ENCODE data around the gene ADGRB2. TPM values are rescaled to one million over a fixed set of nuclear protein-coding genes. Genes with fewer than 3 reads are reported as not detected.

The ADGRB2 gene
- total RNA-seq, 6 donors from 2014 or later = 0.34 to 1.9 (median 1.1) TPM

GRCh38 chr1:31732343-31732742 is 31.8 kb downstream of the ADGRB2 start:
- Histone ChIP-seq H3K9me3 (no peaks in the 10 kb centered on the region), H3K36me3 (no peaks in the 10 kb centered on the region), H3K4me1 (no peaks in the 10 kb centered on the region), H3K4me3 (no peak overlapping the region), H3K27ac (no peak overlapping the region), H3K27me3 (no peaks in the 10 kb centered on the region)
- DNase-seq (peak in 1 of 2 donors; percentile 67), ATAC-seq (ENCODE audit: low FRiP score in 2 of 2) (no peak)
- WGBS, 2 donors = 81% methylated on average over 6 of the region's 6 CpGs; no CpG with 5 or more reads in 1 of the 2 donors
- TF ChIP-seq CTCF (IDR thresholded peaks at IDR 0.05) = no peak
- TF ChIP-seq POLR2AphosphoS5 (IDR thresholded peaks at IDR 0.05) = no peak
- no peak for TF ChIP-seq POLR2A (IDR thresholded peaks at IDR 0.05)
- no peak for TF ChIP-seq EP300 (IDR thresholded peaks at IDR 0.05)

GRCh38 chr1:31731049-31731565 is 33.0 kb downstream of the ADGRB2 start:
- Histone ChIP-seq H3K4me1 (no peaks in the 10 kb centered on the region), H3K27ac (no peak overlapping the region), H3K4me3 (no peak overlapping the region), H3K36me3 (no peaks in the 10 kb centered on the region), H3K27me3 (no peaks in the 10 kb centered on the region), H3K9me3 (no peaks in the 10 kb centered on the region)
- WGBS, 2 donors = 80 to 100% methylated on average over 1 to 10 of the region's 12 CpGs
- DNase-seq = no peak
- no peak for TF ChIP-seq POLR2AphosphoS5 (IDR thresholded peaks at IDR 0.05)
- no peak for TF ChIP-seq CTCF (IDR thresholded peaks at IDR 0.05)
- TF ChIP-seq EP300 (IDR thresholded peaks at IDR 0.05) = no peak
- TF ChIP-seq POLR2A (IDR thresholded peaks at IDR 0.05) = no peak
- ATAC-seq (ENCODE audit: low FRiP score in 2 of 2) = no peak

- no peak for ATAC-seq (ENCODE audit: low FRiP score in 2 of 2)
Measured at GRCh38 chr1:31730336-31731048, 33.6 kb downstream of the ADGRB2 start.

GRCh38 chr1:31727849-31728248 is 36.3 kb downstream of the ADGRB2 start:
- Histone ChIP-seq H3K9me3 (no peaks in the 10 kb centered on the region), H3K27me3 (no peaks in the 10 kb centered on the region), H3K4me1 (no peaks in the 10 kb centered on the region), H3K4me3 (no peak overlapping the region), H3K27ac (no peak overlapping the region), H3K36me3 (no peaks in the 10 kb centered on the region)
- peak in 1 of 2 donors; percentile 79 for DNase-seq
- 91 to 100% methylated on average over 1 to 18 of the region's 19 CpGs for WGBS, 2 donors
- no peak for ATAC-seq (ENCODE audit: low FRiP score in 2 of 2)
- TF ChIP-seq POLR2AphosphoS5 (IDR thresholded peaks at IDR 0.05) (no peak), POLR2A (IDR thresholded peaks at IDR 0.05) (no peak), EP300 (IDR thresholded peaks at IDR 0.05) (no peak), CTCF (IDR thresholded peaks at IDR 0.05) (no peak)

More at GRCh38 chr1:31730336-31731048, 33.6 kb downstream of the ADGRB2 start:
- no peaks in the 10 kb centered on the region for H3K27me3 ChIP-seq
- WGBS, 2 donors = 84 to 93% methylated on average over 12 to 24 of the region's 25 CpGs
- H3K27ac ChIP-seq = no peak overlapping the region
- no peak overlapping the region for H3K4me3 ChIP-seq
- no peaks in the 10 kb centered on the region for H3K9me3 ChIP-seq
- H3K36me3 ChIP-seq = no peaks in the 10 kb centered on the region
- no peaks in the 10 kb centered on the region for H3K4me1 ChIP-seq
- DNase-seq = peak in 1 of 2 donors; percentile 77
- TF ChIP-seq POLR2A (IDR thresholded peaks at IDR 0.05) (no peak), EP300 (IDR thresholded peaks at IDR 0.05) (no peak), CTCF (IDR thresholded peaks at IDR 0.05) (no peak), POLR2AphosphoS5 (IDR thresholded peaks at IDR 0.05) (no peak)

Data from upper lobe of left lung (tissue), 6 donors.